Hematopoietic multipotent progenitor cell treated with erythropoietin and hydrocortisone succinate and interleukin-3 and kit ligand, for 8 days (in vitro differentiated cells): ENCODE data around the gene PLA2G1B.
"Not testable (repeated sequence)": the region's sequence is repeated elsewhere in the genome, so short reads cannot be mapped to it uniquely, and the experiment has no call there.

ENCODE experiments used
- DNase-seq: peaks from one replicate; pipeline ENCODE4 v3.0.0-alpha.2; 2015

The PLA2G1B gene

GRCh38 chr12:120358412-120359100 lies 31.0 kb upstream of the PLA2G1B start:
- DNase-seq = no peak

- DNase-seq = no peak
Measured at GRCh38 chr12:120357104-120357503, 29.5 kb upstream of the PLA2G1B start.

- DNase-seq = peak; percentile 70
Measured at GRCh38 chr12:120356567-120357030, 29.0 kb upstream of the PLA2G1B start.

GRCh38 chr12:120353556-120354317 lies 26.2 kb upstream of the PLA2G1B start:
- DNase-seq = no peak

GRCh38 chr12:120353136-120353535 lies 25.6 kb upstream of the PLA2G1B start:
- DNase-seq = no peak

- DNase-seq = no peak
Measured at GRCh38 chr12:120352117-120352516, 24.5 kb upstream of the PLA2G1B start.

- DNase-seq = no peak
Measured at GRCh38 chr12:120350576-120351350, 23.2 kb upstream of the PLA2G1B start.

- DNase-seq = no peak
Measured at GRCh38 chr12:120347766-120348165, 20.2 kb upstream of the PLA2G1B start.

GRCh38 chr12:120346681-120347080 lies 19.1 kb upstream of the PLA2G1B start:
- no peak for DNase-seq

GRCh38 chr12:120346031-120346430 lies 18.5 kb upstream of the PLA2G1B start:
- DNase-seq = no peak

GRCh38 chr12:120343692-120344091 lies 16.1 kb upstream of the PLA2G1B start:
- DNase-seq = no peak

- DNase-seq = no peak
Measured at GRCh38 chr12:120343039-120343537, 15.5 kb upstream of the PLA2G1B start.

GRCh38 chr12:120342175-120343038 lies 14.8 kb upstream of the PLA2G1B start:
- no peak for DNase-seq

- DNase-seq = no peak
Measured at GRCh38 chr12:120339256-120339655, 11.7 kb upstream of the PLA2G1B start.

GRCh38 chr12:120337730-120338129 lies 10.2 kb upstream of the PLA2G1B start:
- DNase-seq = no peak

- not testable (repeated sequence) for DNase-seq
Measured at GRCh38 chr12:120336392-120336791, 8.8 kb upstream of the PLA2G1B start.

GRCh38 chr12:120335447-120335846 lies 7.9 kb upstream of the PLA2G1B start:
- peak; percentile 51 for DNase-seq

- no peak for DNase-seq
Measured at GRCh38 chr12:120332523-120332922, 4.9 kb upstream of the PLA2G1B start.

- no peak for DNase-seq
Measured at GRCh38 chr12:120332041-120332440, 4.5 kb upstream of the PLA2G1B start.

- DNase-seq = no peak
Measured at GRCh38 chr12:120331390-120331789, 3.8 kb upstream of the PLA2G1B start.

GRCh38 chr12:120328228-120328627 lies 649 bp upstream of the PLA2G1B start:
- DNase-seq = no peak

GRCh38 chr12:120324841-120325417 lies 2.6 kb downstream of the PLA2G1B start:
- no peak for DNase-seq
